Endothelial cell of hepatic sinusoid (primary cell): Measurements from ENCODE around the gene SNX10.

ENCODE experiments used
- in situ Hi-C: cut with HindIII; loops from 2 replicates; pipeline ENCODE4 v1.10.0; 2017; ENCODE audit warnings: low sequenced_read_pairs

Gene SNX10

GRCh38 chr7:26332698-26333097 lies 41.0 kb downstream of the SNX10 start:
- in situ Hi-C loops = no loop called here

- in situ Hi-C loops = no loop called here
Measured at GRCh38 chr7:26334166-26334859, 42.7 kb downstream of the SNX10 start.

GRCh38 chr7:26337232-26337865 lies 45.7 kb downstream of the SNX10 start:
- in situ Hi-C loops = no loop called here

- in situ Hi-C loops = loop anchor here (10.0 kb wide), 1 partner anchor 266 kb away; no protein-coding TSS in a partner anchor
Measured at GRCh38 chr7:26340476-26341018, 48.9 kb downstream of the SNX10 start.

- in situ Hi-C loops = loop anchor here (10.0 kb wide), 1 partner anchor 269 kb away; no protein-coding TSS in a partner anchor
Measured at GRCh38 chr7:26343320-26343832, 51.7 kb downstream of the SNX10 start.

GRCh38 chr7:26343837-26344236 lies 52.2 kb downstream of the SNX10 start:
- in situ Hi-C loops = loop anchor here (10.0 kb wide), 1 partner anchor 269 kb away; no protein-coding TSS in a partner anchor

- in situ Hi-C loops = loop anchor here (10.0 kb wide), 1 partner anchor 270 kb away; no protein-coding TSS in a partner anchor
Measured at GRCh38 chr7:26345202-26345601, 53.5 kb downstream of the SNX10 start.

- in situ Hi-C loops = loop anchor here (10.0 kb wide), 1 partner anchor 271 kb away; no protein-coding TSS in a partner anchor
Measured at GRCh38 chr7:26345837-26346236, 54.2 kb downstream of the SNX10 start.

- in situ Hi-C loops = loop anchor here (10.0 kb wide), 1 partner anchor 272 kb away; no protein-coding TSS in a partner anchor
Measured at GRCh38 chr7:26346611-26347203, 55.0 kb downstream of the SNX10 start.

- in situ Hi-C loops = loop anchor here (10.0 kb wide), 1 partner anchor 274 kb away; no protein-coding TSS in a partner anchor
Measured at GRCh38 chr7:26348234-26348851, 56.7 kb downstream of the SNX10 start.

- in situ Hi-C loops = loop anchor here (10.0 kb wide), 1 partner anchor 274 kb away; no protein-coding TSS in a partner anchor
Measured at GRCh38 chr7:26349005-26349915, 57.6 kb downstream of the SNX10 start.

GRCh38 chr7:26351171-26351570 lies 59.5 kb downstream of the SNX10 start:
- in situ Hi-C loops = no loop called here

GRCh38 chr7:26356229-26356628 lies 64.6 kb downstream of the SNX10 start:
- in situ Hi-C loops = loop anchor here (5.0 kb wide), 1 partner anchor 259 kb away; no protein-coding TSS in a partner anchor

- in situ Hi-C loops = loop anchor here (5.0 kb wide), 1 partner anchor 260 kb away; no protein-coding TSS in a partner anchor
Measured at GRCh38 chr7:26356929-26357798, 65.5 kb downstream of the SNX10 start.

- in situ Hi-C loops = loop anchor here (5.0 kb wide), 1 partner anchor 260 kb away; no protein-coding TSS in a partner anchor
Measured at GRCh38 chr7:26357799-26358151, 66.1 kb downstream of the SNX10 start.

GRCh38 chr7:26360650-26361049 lies 69.0 kb downstream of the SNX10 start:
- in situ Hi-C loops = no loop called here

GRCh38 chr7:26361637-26362036 lies 70.0 kb downstream of the SNX10 start:
- in situ Hi-C loops = no loop called here

GRCh38 chr7:26363465-26363864 lies 71.8 kb downstream of the SNX10 start:
- in situ Hi-C loops = no loop called here
